Endothelial cell of umbilical vein (primary cell): ENCODE measurements around the gene SORCS2.

ENCODE experiments used
- CTCF ChIP-seq, 2 donors: IDR thresholded peaks; 1 replicate in 1 of 2; 2 replicates in 1 of 2; pipeline ENCODE4 v1.5.1; 2011; ENCODE audit warnings: low read length in 2 of 2, mild to moderate bottlenecking in 2 of 2, moderate library complexity in 2 of 2, control low read depth in 1 of 2, inconsistent platforms in 1 of 2, low read depth in 1 of 2; ENCODE audit not compliant: insufficient read depth in 1 of 2; ENCODE audit errors: extremely low read depth in 1 of 2
- EZH2 ChIP-seq: IDR thresholded peaks from 2 replicates; pipeline ENCODE4 v1.6.1; 2012; ENCODE audit warnings: borderline replicate concordance, low read depth, mild to moderate bottlenecking, moderate library complexity, low read length, inconsistent platforms; ENCODE audit not compliant: severe bottlenecking
- MAX ChIP-seq: IDR thresholded peaks from 2 replicates; pipeline ENCODE4 v1.6.1; 2011; ENCODE audit not compliant: insufficient read depth, insufficient read length
- POLR2AphosphoS5 ChIP-seq: IDR thresholded peaks from 2 replicates; pipeline ENCODE4 v1.6.1; 2012; ENCODE audit warnings: low read depth, mild to moderate bottlenecking, control low read depth, low read length, moderate library complexity; ENCODE audit not compliant: insufficient read depth

DNA sequence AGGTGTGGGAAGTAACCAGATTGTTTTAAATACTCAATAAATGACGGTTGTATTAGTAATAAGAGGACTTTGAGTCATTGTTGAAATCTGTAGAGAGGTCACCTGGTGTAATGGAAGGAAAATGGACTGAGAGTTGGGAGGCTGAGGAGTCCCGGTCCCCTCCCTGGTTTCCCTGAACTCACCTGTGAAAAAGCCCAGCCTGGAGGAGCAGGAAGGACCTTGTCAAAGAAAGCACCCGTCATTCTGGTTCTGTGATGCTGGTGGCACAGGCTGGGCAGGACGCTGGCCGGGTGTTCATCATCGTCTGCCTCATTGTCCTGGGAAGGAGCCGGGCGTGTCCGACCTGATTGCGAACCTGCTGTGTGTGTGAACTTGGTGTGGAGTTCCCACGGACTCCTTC lies 70.8 kb downstream of the SORCS2 start:
- TF ChIP-seq CTCF (IDR thresholded peaks at IDR 0.05; ENCODE audit: extremely low read depth in 1 of 2, insufficient read depth in 1 of 2, low read depth in 1 of 2, low read length in 2 of 2) (no peak), EZH2 (no peak), MAX (no peak), POLR2AphosphoS5 (no peak)
